Measurements from ENCODE around the gene NKAIN2.

The NKAIN2 gene

GRCh38 chr6:124090491-124090890, 286.8 kb downstream of the NKAIN2 start:
- no peak for TF ChIP-seq CTCF (IDR thresholded peaks at IDR 0.05; ENCODE audit: low read depth, low read length)
- DNase-seq (ENCODE audit: extremely low read depth, low read depth) = no peak

- DNase-seq (ENCODE audit: extremely low read depth, low read depth) = no peak
- no peak for TF ChIP-seq CTCF (IDR thresholded peaks at IDR 0.05; ENCODE audit: low read depth, low read length)
These were observed 295.9 kb downstream of the NKAIN2 start for GRCh38 chr6:124099520-124099919.

- DNase-seq (ENCODE audit: extremely low read depth, low read depth) = no peak
- no peak for TF ChIP-seq CTCF (IDR thresholded peaks at IDR 0.05; ENCODE audit: low read depth, low read length)
These were observed 306.8 kb downstream of the NKAIN2 start for GRCh38 chr6:124110514-124110913.

- no peak for TF ChIP-seq CTCF (IDR thresholded peaks at IDR 0.05; ENCODE audit: low read depth, low read length)
- no peak for DNase-seq (ENCODE audit: extremely low read depth, low read depth)
These were observed 315.9 kb downstream of the NKAIN2 start for GRCh38 chr6:124119596-124119995.

GRCh38 chr6:124123617-124124209, 320.0 kb downstream of the NKAIN2 start:
- DNase-seq (ENCODE audit: extremely low read depth, low read depth) = no peak
- TF ChIP-seq CTCF (IDR thresholded peaks at IDR 0.05; ENCODE audit: low read depth, low read length) = no peak

- no peak for TF ChIP-seq CTCF (IDR thresholded peaks at IDR 0.05; ENCODE audit: low read depth, low read length)
- DNase-seq (ENCODE audit: extremely low read depth, low read depth) = no peak
These were observed 327.6 kb downstream of the NKAIN2 start for GRCh38 chr6:124131259-124131658.

- no peak for TF ChIP-seq CTCF (IDR thresholded peaks at IDR 0.05; ENCODE audit: low read depth, low read length)
- DNase-seq (ENCODE audit: extremely low read depth, low read depth) = no peak
These were observed 328.1 kb downstream of the NKAIN2 start for GRCh38 chr6:124131779-124132178.
